K562 (cell line): Measurements from ENCODE around the gene DEDD2. TPM values are rescaled to one million over a fixed set of nuclear protein-coding genes. Genes with fewer than 3 reads are reported as not detected.

Source experiments
- ATAC-seq: fragments of 200-7000 bp; cut with Tn5 transposase; 3 replicates; pipeline ENCODE4 v1.9.1; 2020; ENCODE audit warnings: moderate library complexity
- BruUV-seq: library from RNA; stranded (reverse); fragments of 400-500 nt; replicated peaks from 2 replicates; lab custom pipeline; 2021; lab: Mats Ljungman, UMichigan
- CTCF ChIA-PET: fragments of 300-600 bp; formaldehyde crosslinking; extraction: SDS; loops from one replicate; lab custom pipeline; 2021; ENCODE audit warnings: low intra/inter-chr PET ratio; lab: Yijun Ruan, JAX
- POLR2A ChIA-PET: fragments of 300-600, 350-650 bp; sonication (Branson Sonifier 250); formaldehyde crosslinking; extraction: SDS; loops from one replicate; lab custom pipeline; 2021; ENCODE audit warnings: antibody characterized with exemption, inconsistent platforms; lab: Yijun Ruan, JAX
- DNase-seq, 4 experiments: peaks; one replicate each; pipeline versions ENCODE4 v3.0.0 to v3.0.0-alpha.2; 2011 to 2018; ENCODE audit warnings: low spot score in 3 of 4, mixed read lengths in 3 of 4; ENCODE audit errors: extremely low read depth in 1 of 4
- FAIRE-seq: peaks from 2 replicates; lab custom pipeline; 2011; peaks lifted over from hg19 to GRCh38; lab: Jason Lieb, UNC
- H2AFZ ChIP-seq: 2 replicates; pipeline ENCODE4 v1.6.0; 2011; ENCODE audit warnings: low read depth, low read length, control low read depth, inconsistent platforms
- H3K27ac ChIP-seq: fragments of 200-600 bp; 3 replicates; pipeline ENCODE4 v1.8.0; 2011; ENCODE audit warnings: low read depth, mild to moderate bottlenecking, control low read depth, inconsistent platforms, low read length, moderate library complexity, mixed read lengths; ENCODE audit errors: extremely low read depth
- H3K27me3 ChIP-seq, 2 experiments: fragments of 300-600 bp in 1 of 2; 2 replicates in 1 of 2; 3 replicates in 1 of 2; pipeline versions ENCODE4 v1.6.0 to v1.8.0; 2011; ENCODE audit warnings: inconsistent platforms in 2 of 2, low read length in 2 of 2, mild to moderate bottlenecking in 1 of 2, mixed read lengths in 1 of 2, moderate library complexity in 1 of 2; ENCODE audit not compliant: control insufficient read depth in 2 of 2, insufficient read depth in 2 of 2
- H3K36me3 ChIP-seq: fragments of 300-600 bp; 3 replicates; pipeline ENCODE4 v1.8.0; 2011; ENCODE audit warnings: mild to moderate bottlenecking, low read length, inconsistent platforms; ENCODE audit not compliant: control insufficient read depth, insufficient read depth
- H3K4me1 ChIP-seq, 2 experiments: fragments of 200-600 bp in 1 of 2; replicated peaks in 1 of 2; 2 replicates in 1 of 2; 3 replicates in 1 of 2; pipeline versions ENCODE4 v1.5.1 to v1.8.0; 2011; ENCODE audit warnings: inconsistent platforms in 2 of 2, low read length in 2 of 2, mild to moderate bottlenecking in 1 of 2, mixed read lengths in 1 of 2, moderate library complexity in 1 of 2; ENCODE audit not compliant: control insufficient read depth in 2 of 2, insufficient read depth in 2 of 2
- H3K4me2 ChIP-seq: 2 replicates; pipeline ENCODE4 v1.6.1; 2011; ENCODE audit warnings: low read length, control low read depth, inconsistent platforms, mixed read lengths; ENCODE audit not compliant: insufficient read depth
- H3K4me3 ChIP-seq: fragments of 200-600 bp; sonication (generic), shearing (Covaris generic); 2 replicates; pipeline ENCODE4 v1.5.1; 2016; ENCODE audit warnings: control low read depth, inconsistent platforms
- H3K79me2 ChIP-seq: fragments of 200-600 bp; 3 replicates; pipeline ENCODE4 v1.8.0; 2011; ENCODE audit warnings: low read length, inconsistent platforms; ENCODE audit not compliant: control insufficient read depth, insufficient read depth
- H3K9ac ChIP-seq, 2 experiments: 2 replicates each; pipeline versions ENCODE4 v1.6.0 to v1.6.1; 2011; ENCODE audit warnings: low read depth in 2 of 2, low read length in 2 of 2, control low read depth in 1 of 2, inconsistent platforms in 1 of 2, mild to moderate bottlenecking in 1 of 2, mixed read lengths in 1 of 2; ENCODE audit not compliant: insufficient read depth in 1 of 2
- H3K9me1 ChIP-seq: one replicate; pipeline ENCODE4 v1.6.0; 2011; ENCODE audit warnings: inconsistent platforms, mild to moderate bottlenecking, low read length, moderate library complexity; ENCODE audit not compliant: control insufficient read depth, insufficient read depth
- H3K9me3 ChIP-seq: replicated peaks from 2 replicates; pipeline ENCODE4 v1.5.1; 2011; ENCODE audit warnings: low read depth, low read length, inconsistent platforms; ENCODE audit not compliant: control insufficient read depth, insufficient read depth
- H4K20me1 ChIP-seq: replicated peaks from 2 replicates; pipeline ENCODE4 v1.6.1; 2011; ENCODE audit warnings: low read length, inconsistent platforms, mixed read lengths; ENCODE audit not compliant: control insufficient read depth, insufficient read depth
- CAMTA2 ChIP-seq: fragments of 250-450 bp; sonication (Bioruptor Pico); conservative IDR thresholded peaks from 2 replicates; pipeline ENCODE4 v1.5.1; 2022
- JUN ChIP-seq, 2 experiments: sonication (generic) in 1 of 2; formaldehyde crosslinking in 1 of 2; IDR thresholded peaks; 2 replicates each; pipeline versions ENCODE4 v1.6.1 to v1.8.0; 2012 to 2022; ENCODE audit warnings: borderline replicate concordance in 2 of 2, mild to moderate bottlenecking in 2 of 2, improper control_type of control experiment in 1 of 2, low read depth in 1 of 2, low read length in 1 of 2, missing genetic modification reagents in 1 of 2
- JUND ChIP-seq, 2 experiments: IDR thresholded peaks; 2 replicates in 1 of 2; 3 replicates in 1 of 2; pipeline ENCODE4 v1.6.1; 2011; ENCODE audit warnings: borderline replicate concordance in 2 of 2, low read depth in 2 of 2, low read length in 2 of 2, improper control_type of control experiment in 1 of 2, missing biosample characterization in 1 of 2, missing genetic modification characterization in 1 of 2, missing genetic modification reagents in 1 of 2
- MAZ ChIP-seq, 2 experiments: fragments of 450-650 bp in 1 of 2; sonication (generic) in 1 of 2; formaldehyde crosslinking; IDR thresholded peaks in 1 of 2; conservative IDR thresholded peaks in 1 of 2; 2 replicates each; pipeline versions ENCODE4 v1.4.0 to v1.5.0; 2020; ENCODE audit warnings: mild to moderate bottlenecking in 1 of 2, missing genetic modification reagents in 1 of 2
- POLR3A ChIP-seq: IDR thresholded peaks from 2 replicates; pipeline ENCODE4 v1.6.1; 2011; ENCODE audit warnings: borderline replicate concordance, mild to moderate bottlenecking, moderate library complexity; ENCODE audit not compliant: insufficient read length, insufficient read depth; ENCODE audit errors: extremely low read depth
- PTTG1 ChIP-seq: fragments of 450-650 bp; IDR thresholded peaks from 2 replicates; pipeline ENCODE4 v1.6.1; 2016; ENCODE audit warnings: low read depth, mild to moderate bottlenecking, missing genetic modification characterization, missing compliant biosample characterization
- STAT6 ChIP-seq: sonication (generic); formaldehyde crosslinking; IDR thresholded peaks from 2 replicates; pipeline ENCODE4 v1.8.1; 2023; ENCODE audit warnings: mild to moderate bottlenecking, missing genetic modification reagents
- U2AF1 ChIP-seq: fragments of 200-400 bp; formaldehyde crosslinking; optimal IDR thresholded peaks from 2 replicates; pipeline ENCODE3; 2017; ENCODE audit warnings: mild to moderate bottlenecking, low read depth, low read length, moderate library complexity
- ZNF239 ChIP-seq: fragments of 250-450 bp; sonication (Bioruptor Pico); IDR thresholded peaks from 2 replicates; pipeline ENCODE4 v1.4.0; 2020; ENCODE audit warnings: mild to moderate bottlenecking
- ZNF354B ChIP-seq: fragments of 250-450 bp; sonication (Bioruptor Pico); IDR thresholded peaks from 2 replicates; pipeline ENCODE4 v1.4.0; 2020
- WGBS: fragments of 100-300 bp; shearing (Covaris generic); methylation state at CpG from one replicate; pipeline ENCODE4 v1.1.6; 2016; ENCODE audit warnings: low coverage, mixed read lengths; ENCODE audit not compliant: insufficient coverage; ENCODE audit errors: missing lambda C conversion rate; 5-methylcytosine and 5-hydroxymethylcytosine counted together
- in situ Hi-C: fragments of 300-500 bp; cut with MboI; formaldehyde crosslinking; loops from 4 replicates; pipeline ENCODE4 v1.15.0; 2018; ENCODE audit warnings: inconsistent platforms, mixed read lengths
- intact Hi-C: fragments of 100-400 bp; cut with micrococcal nuclease; formaldehyde crosslinking; loops from 2 replicates; pipeline ENCODE4 v1.14.2; 2022
- polyA plus RNA-seq, 8 experiments: library from polyadenylated mRNA; depleted of rRNA in 4 of 8; stranded (reverse) in 5 of 8; unstranded in 3 of 8; fragments of >200 nt; fragmentation: Nextera tagmentation in 2 of 8; fragmentation: Illumina TruSeq in 1 of 8; extraction: Ambion mirVana in 2 of 8; extraction: Trizol in 1 of 8; gene quantifications; 2 replicates each; pipeline versions ENCODE4 v1.2.1 to v1.2.3, GENCODE V29; 2011 to 2014; ENCODE audit warnings: inconsistent platforms in 1 of 8, missing spikeins in 1 of 8
- total RNA-seq, 7 experiments: library from RNA; depleted of rRNA in 6 of 7; stranded (reverse); fragments of >200 nt in 6 of 7; fragmentation: Illumina TruSeq in 2 of 7; extraction: Trizol in 2 of 7; gene quantifications; 2 replicates each; pipeline versions ENCODE4 v1.2.1 to v1.2.3, GENCODE V29; 2011 to 2021; ENCODE audit warnings: low replicate concordance in 1 of 7
- TF ChIP-seq, protein P1 (sequence below): fragments of 250-450 bp; sonication (Bioruptor Pico); IDR thresholded peaks from 2 replicates; pipeline ENCODE4 v1.8.0; 2022; ENCODE audit warnings: moderate library complexity, mild to moderate bottlenecking, inconsistent platforms

Gene DEDD2
- total and polyA plus RNA-seq, 9 of the 15 experiments (the other 6 are each of a cell fraction or from before 2014, with no cell fraction given), result 4.3 to 43.0 (median 29.2) TPM

GRCh38 chr19:42241279-42241678, 23.8 kb upstream of the DEDD2 start:
- Histone ChIP-seq H3K9ac (peak overlapping the region; percentile 89 to 95), H3K9me3 (no peaks in the 10 kb centered on the region), H3K4me1 (peaks cover 4 to 16% of the 10 kb centered on the region in 2 experiments; a peak in 4 of 5 replicates), H3K79me2 (peaks cover 52% of the 10 kb centered on the region), H3K9me1 (no peaks in the 10 kb centered on the region), H3K36me3 (peaks cover 36% of the 10 kb centered on the region), H3K27me3 (no peaks in the 10 kb centered on the region), H3K27ac (peak overlapping the region; percentile 84; the same call in 2 of the 3 replicates), H3K4me3 (peak overlapping the region; percentile 79), H4K20me1 (no peaks in the 10 kb centered on the region), H3K4me2 (peak overlapping the region; percentile 92), H2AFZ (no peak overlapping the region)
- POLR2A ChIA-PET, result interaction anchor here (0.6 to 11.7 kb wide), 5 partner anchors 8 to 381 kb away, joined by 3 to 116 read pairs (median 19); partner anchors contain the start of genes DEDD2, RPS19 and ZNF526
- CTCF ChIA-PET, result no interaction called here
- in situ Hi-C loops, result no loop called here
- TSS peak; percentile 67 for BruUV-seq
- TF ChIP-seq POLR3A (no peak), JUND (IDR thresholded peaks at IDR 0.05; ENCODE audit: borderline replicate concordance, low read depth, low read length) (no peak), JUND (tag; IDR thresholded peaks at IDR 0.05; ENCODE audit: borderline replicate concordance, low read depth, low read length) (no peak), ZNF354B (CRISPR knock-in tag) (no peak), MAZ (CRISPR knock-in tag; conservative IDR thresholded peaks at IDR 0.05 in 1 of 2, IDR thresholded peaks at IDR 0.05 in 1 of 2) (no peak), U2AF1 (no peak), STAT6 (CRISPR knock-in tag) (no peak), PTTG1 (tag) (no peak), CAMTA2 (no peak), ZNF239 (CRISPR knock-in tag) (no peak), JUN (IDR thresholded peaks at IDR 0.05; ENCODE audit: borderline replicate concordance, low read depth, low read length) (no peak), JUN (CRISPR knock-in tag; IDR thresholded peaks at IDR 0.05; ENCODE audit: borderline replicate concordance) (no peak)
- TF ChIP-seq, protein P1, sequence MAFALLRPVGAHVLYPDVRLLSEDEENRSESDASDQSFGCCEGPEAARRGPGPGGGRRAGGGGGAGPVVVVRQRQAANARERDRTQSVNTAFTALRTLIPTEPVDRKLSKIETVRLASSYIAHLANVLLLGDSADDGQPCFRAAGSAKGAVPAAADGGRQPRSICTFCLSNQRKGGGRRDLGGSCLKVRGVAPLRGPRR (CRISPR knock-in tag), result no peak
- WGBS, result 33% methylated on average over 1 of the region's 3 CpGs
- FAIRE-seq (no peak), ATAC-seq (no peak), DNase-seq (no peak)
- intact Hi-C loops, result loop anchor here (5.0 kb wide), 2 partner anchors 44 to 56 kb away; no protein-coding TSS in a partner anchor
